Kidney (tissue), 14 donors: Measurements from ENCODE around the gene CTNNA2. TPM values are rescaled to one million over a fixed set of nuclear protein-coding genes. Genes with fewer than 3 reads are reported as not detected.
A peak's percentile ranks its signal among the peaks of the same experiment; 100 is the strongest.

Experiments used
- DNase-seq, 5 donors: peaks; one replicate each; pipeline ENCODE4 v3.0.0-alpha.2; 2013 to 2020
- FAIRE-seq: peaks from 2 replicates; lab custom pipeline; 2012; peaks lifted over from hg19 to GRCh38; lab: Jason Lieb, UNC
- H3K27ac ChIP-seq, 2 donors: one replicate each; pipeline ENCODE4 v1.7.0; 2013; ENCODE audit warnings: low read depth in 2 of 2, low read length in 2 of 2, inconsistent platforms in 1 of 2
- H3K27me3 ChIP-seq: one replicate; pipeline ENCODE4 v1.7.1; 2013; ENCODE audit warnings: low read length, inconsistent platforms; ENCODE audit not compliant: control insufficient read depth, insufficient read depth
- H3K36me3 ChIP-seq, 3 donors: one replicate each; pipeline versions ENCODE4 v1.7.0 to v1.7.1; 2013; ENCODE audit warnings: low read length in 3 of 3, control low read depth in 1 of 3, inconsistent platforms in 1 of 3; ENCODE audit not compliant: insufficient read depth in 3 of 3, control insufficient read depth in 2 of 3
- H3K4me1 ChIP-seq, 3 donors: one replicate each; pipeline versions ENCODE4 v1.7.0 to v1.7.1; 2013; ENCODE audit warnings: low read length in 3 of 3, inconsistent platforms in 1 of 3, low read depth in 1 of 3; ENCODE audit not compliant: control insufficient read depth in 2 of 3, insufficient read depth in 2 of 3
- H3K4me3 ChIP-seq, 3 donors: one replicate each; pipeline versions ENCODE4 v1.7.0 to v1.8.1; 2013; ENCODE audit warnings: low read length in 3 of 3, control low read depth in 1 of 3, inconsistent platforms in 1 of 3
- H3K9ac ChIP-seq, 3 donors: one replicate each; pipeline versions ENCODE4 v1.7.0 to v1.7.1; 2013; ENCODE audit warnings: low read length in 3 of 3, control low read depth in 1 of 3, inconsistent platforms in 1 of 3
- H3K9me3 ChIP-seq, 3 donors: one replicate each; pipeline versions ENCODE4 v1.7.0 to v1.7.1; 2013; ENCODE audit warnings: low read length in 3 of 3, control low read depth in 1 of 3, inconsistent platforms in 1 of 3; ENCODE audit not compliant: control insufficient read depth in 2 of 3, insufficient read depth in 1 of 3
- CTCF ChIP-seq: IDR thresholded peaks from 3 replicates; pipeline ENCODE4 v1.5.1; 2012; ENCODE audit warnings: mild to moderate bottlenecking, moderate library complexity, borderline replicate concordance; ENCODE audit not compliant: insufficient read depth; ENCODE audit errors: extremely low read depth
- intact Hi-C: fragments of 100-400 bp; cut with DNase I; formaldehyde crosslinking; loops from one replicate; pipeline ENCODE4 v1.11.1; 2022
- polyA plus RNA-seq: library from polyadenylated mRNA; stranded (reverse); fragments of 350-450 nt; fragmentation: Illumina TruSeq; extraction: RNeasy Lipid Tissue Mini Kit (QIAGEN cat#74804); gene quantifications from one replicate; pipeline ENCODE4 v1.2.3, GENCODE V29; 2014; ENCODE audit warnings: low read depth, low replicate concordance; ENCODE audit not compliant: insufficient read depth
- total RNA-seq: library from RNA; stranded (reverse); fragmentation: NEBNext Ultra II Directional; extraction: Animal tissue kit (Norgen Biotek cat#: 25700); gene quantifications from one replicate; pipeline ENCODE4 v1.2.1, GENCODE V29; 2021
- donor health status: control.
- donor health status: control.
- donor health status: control.
- donor health status: control.
- donor health status: control.
- donor health status: DM: yes; HTN: yes; CAD: no.
- donor health status: Normal renal cell carcinoma (clear cell type).

Gene CTNNA2
- total and polyA plus RNA-seq, 2 donors from 2014 or later = 0.47 TPM; not detected in 1

DNA sequence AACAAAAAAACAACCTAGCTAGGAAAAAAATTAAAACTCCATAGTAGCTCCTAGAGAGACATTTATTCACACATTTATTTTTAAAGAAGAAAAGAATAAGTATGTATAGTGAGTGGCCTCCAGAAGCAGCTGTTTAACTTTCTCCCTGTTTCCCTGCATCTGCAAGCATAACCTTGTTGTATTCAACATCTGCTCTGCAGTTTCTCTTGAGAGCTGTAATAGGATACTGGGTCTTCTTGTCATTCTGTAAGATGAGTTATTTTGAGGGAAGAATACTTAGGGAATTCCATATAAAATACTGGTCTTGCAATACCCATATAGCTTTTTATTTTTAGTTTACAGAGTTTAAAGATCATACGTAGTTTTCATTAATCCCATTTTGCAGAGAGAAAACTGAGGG is 545.1 kb downstream of the CTNNA2 start:
- DNase-seq (no peak), FAIRE-seq (no peak)
- no peak overlapping the region for H3K4me3 ChIP-seq
- H3K36me3 ChIP-seq = no peaks in the 10 kb centered on the region
- H3K9me3 ChIP-seq = no peaks in the 10 kb centered on the region
- no peaks in the 10 kb centered on the region for H3K4me1 ChIP-seq
- no peak for TF ChIP-seq CTCF
- no peak overlapping the region for H3K9ac ChIP-seq
- intact Hi-C loops = no loop called here
- no peak overlapping the region for H3K27ac ChIP-seq
- H3K27me3 ChIP-seq = no peaks in the 10 kb centered on the region

DNA sequence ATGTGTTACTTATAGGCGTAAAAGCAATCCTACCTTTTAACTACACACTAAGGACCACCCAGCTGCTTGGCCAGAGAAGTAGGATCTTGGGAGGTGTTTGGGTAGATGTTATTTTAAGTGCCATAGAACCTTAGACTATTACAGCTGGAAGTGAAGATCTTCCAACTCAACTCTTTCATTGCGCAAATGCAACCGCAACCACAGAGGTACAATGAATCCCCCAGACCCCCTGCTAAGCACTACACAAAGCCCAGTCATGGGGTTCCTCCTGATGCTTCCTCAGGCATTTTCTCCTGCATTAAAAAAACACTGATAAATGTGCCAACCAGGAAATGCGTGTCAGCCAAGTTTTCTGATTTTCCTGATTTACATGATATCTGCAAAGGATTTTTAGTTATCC is 545.7 kb downstream of the CTNNA2 start:
- no peak for FAIRE-seq
- Histone ChIP-seq H3K4me3 (no peak overlapping the region), H3K4me1 (no peaks in the 10 kb centered on the region)

DNA sequence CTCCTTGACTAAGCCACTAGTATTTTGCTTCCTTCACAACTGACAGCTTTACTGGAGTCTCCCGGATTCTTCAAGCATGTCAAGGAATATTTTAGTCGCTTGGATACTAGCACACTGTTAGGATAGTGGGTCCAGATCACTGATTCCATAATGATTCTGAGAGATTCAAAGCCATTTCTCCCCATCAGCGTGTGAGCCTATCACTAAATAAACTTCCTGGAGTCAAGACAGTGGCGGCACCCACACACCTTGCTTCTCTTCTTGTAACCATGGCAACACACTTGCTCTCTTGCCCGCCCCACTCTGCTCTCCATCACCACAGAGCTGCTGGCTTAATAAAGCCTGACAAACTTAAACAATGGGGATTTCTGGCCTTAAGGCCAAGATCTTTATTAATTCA is 546.6 kb downstream of the CTNNA2 start:
- Histone ChIP-seq H3K27ac (no peak overlapping the region), H3K9me3 (no peaks in the 10 kb centered on the region), H3K4me3 (no peak overlapping the region), H3K36me3 (no peaks in the 10 kb centered on the region), H3K27me3 (no peaks in the 10 kb centered on the region), H3K9ac (no peak overlapping the region), H3K4me1 (no peaks in the 10 kb centered on the region)
- no peak for TF ChIP-seq CTCF
- DNase-seq = peak in 3 of 5 donors; percentile 23 to 29 (median 28)
- intact Hi-C loops = no loop called here
- FAIRE-seq = no peak

More for the DNA sequence above, 545.7 kb downstream of the CTNNA2 start:
- no peaks in the 10 kb centered on the region for H3K27me3 ChIP-seq
- no peak for DNase-seq
- H3K36me3 ChIP-seq = no peaks in the 10 kb centered on the region
- H3K27ac ChIP-seq = no peak overlapping the region
- no peaks in the 10 kb centered on the region for H3K9me3 ChIP-seq
- no peak overlapping the region for H3K9ac ChIP-seq
- intact Hi-C loops = no loop called here
- no peak for TF ChIP-seq CTCF

DNA sequence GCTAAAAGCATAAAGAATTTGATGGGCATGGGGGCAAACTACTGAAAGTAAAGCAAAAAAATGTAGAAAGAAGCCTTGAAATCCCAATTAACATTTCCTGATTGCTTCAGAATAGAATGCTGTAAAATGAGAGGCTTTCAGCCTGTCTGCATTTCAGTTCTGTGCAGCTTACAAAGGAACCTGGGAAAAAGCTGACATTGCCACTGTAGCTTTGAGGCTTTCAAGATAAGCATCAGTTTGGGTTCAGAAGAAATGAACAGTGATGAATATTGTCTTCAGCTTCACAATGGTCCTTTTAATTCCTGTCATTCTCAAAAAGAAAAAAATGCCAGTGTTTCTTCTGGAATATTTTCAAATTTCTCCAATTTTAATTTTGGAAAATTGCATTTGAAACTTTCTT is 549.0 kb downstream of the CTNNA2 start:
- TF ChIP-seq CTCF = no peak
- Histone ChIP-seq H3K36me3 (no peaks in the 10 kb centered on the region), H3K27ac (no peak overlapping the region), H3K4me3 (no peak overlapping the region), H3K4me1 (no peaks in the 10 kb centered on the region), H3K27me3 (no peaks in the 10 kb centered on the region), H3K9ac (no peak overlapping the region), H3K9me3 (no peaks in the 10 kb centered on the region)
- intact Hi-C loops = no loop called here
- DNase-seq (no peak), FAIRE-seq (no peak)
